ENCODE measurements around the gene CACNB1. TPM values are rescaled to one million over a fixed set of nuclear protein-coding genes. Genes with fewer than 3 reads are reported as not detected.

Gene CACNB1
- total RNA-seq, 2 donors from 2014 or later: 2.3 TPM

DNA sequence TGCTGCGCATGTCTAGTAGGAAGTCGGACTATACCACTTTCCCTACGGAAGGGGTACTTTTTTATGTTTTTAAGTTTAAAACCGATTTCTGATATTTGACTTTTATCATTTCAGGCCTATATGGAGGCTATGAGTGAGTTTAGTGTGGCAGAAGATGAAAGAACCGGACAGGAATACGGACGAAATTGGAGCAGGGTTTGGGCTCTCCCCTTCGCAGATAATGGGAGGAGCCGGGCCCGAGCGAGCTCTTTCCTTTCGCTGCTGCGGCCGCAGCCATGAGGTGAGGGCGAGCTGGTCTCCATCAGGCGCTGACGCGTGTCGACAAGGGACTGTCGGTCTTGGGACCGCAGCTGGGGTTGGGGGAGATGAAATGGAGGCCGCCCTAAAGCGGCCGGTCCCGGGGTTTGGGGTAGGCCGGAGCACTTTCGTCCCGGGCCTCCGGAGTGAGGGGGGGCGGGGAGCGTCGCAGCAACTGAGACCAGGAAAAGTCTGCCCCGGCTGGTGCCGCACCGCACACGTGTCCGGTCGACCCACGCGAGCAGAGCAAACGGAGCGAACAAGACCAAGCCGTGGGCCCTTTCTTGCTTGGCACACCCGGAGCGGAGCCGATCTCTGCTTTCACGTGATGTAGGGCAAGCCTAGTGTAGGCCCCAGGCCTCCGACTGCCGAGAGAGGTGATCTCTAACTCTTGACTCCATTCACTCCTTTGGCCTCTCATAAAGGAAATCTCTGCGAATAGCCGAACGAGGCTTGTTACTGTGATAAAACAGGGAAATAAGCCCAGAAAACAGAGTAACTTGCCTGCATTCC, 2.8 kb upstream of the CACNB1 start, which contains the start of gene RPL19:
Gene RPL19 (plus strand): TSS at position 214 of the 810 bp plus-strand sequence. CDS start 62 bp downstream, at position 276.
- H3K27ac ChIP-seq: peak within 1 kb of the TSS; percentile 91 to 99 (median 98)
- no peaks in the 10 kb centered on the region for H3K9me3 ChIP-seq
- intact Hi-C loops (cut with DNase I): no loop called here
- H3K36me3 ChIP-seq (replicated peaks in 1 of 2; ENCODE audit: insufficient read depth in 1 of 2, low read depth in 2 of 2): peaks cover 18 to 32% of the 10 kb centered on the region in 2 donors
- H3K4me3 ChIP-seq: peak within 1 kb of the TSS; percentile 69 to 83
- TF ChIP-seq POLR2A (IDR thresholded peaks at IDR 0.05) (peak; percentile 46 to 85 (median 84)), CTCF (IDR thresholded peaks at IDR 0.05) (no peak)
- H3K4me1 ChIP-seq: peaks cover 39% of the 10 kb centered on the region
- ATAC-seq (peak; percentile 85), DNase-seq (peak; percentile 78 to 80 (median 79))
- 0% methylated on average over 22 to 52 of the region's 52 CpGs for WGBS, 2 donors
- no peaks in the 10 kb centered on the region for H3K27me3 ChIP-seq

DNA sequence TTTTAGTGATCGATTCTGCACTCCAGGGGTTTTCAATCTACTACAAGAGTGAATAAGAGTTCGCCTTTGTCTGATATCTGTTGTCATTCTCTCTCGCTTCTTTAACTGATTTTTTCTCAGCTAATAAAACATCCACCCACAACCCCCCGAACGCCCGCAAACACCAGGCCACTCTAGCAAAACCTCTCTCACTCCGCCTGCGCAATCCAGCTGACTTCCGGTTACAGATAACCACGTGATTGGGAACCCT, 2.3 kb upstream of the CACNB1 start:
- H3K27me3 ChIP-seq: no peaks in the 10 kb centered on the region
- TF ChIP-seq CTCF (IDR thresholded peaks at IDR 0.05) (no peak), POLR2A (IDR thresholded peaks at IDR 0.05) (no peak)
- H3K4me3 ChIP-seq: no peak overlapping the region
- H3K9me3 ChIP-seq: no peaks in the 10 kb centered on the region
- ATAC-seq: peak; percentile 91
- DNase-seq: peak; percentile 88 to 96 (median 93)
- peaks cover 18 to 26% of the 10 kb centered on the region in 2 donors for H3K36me3 ChIP-seq (replicated peaks in 1 of 2; ENCODE audit: insufficient read depth in 1 of 2, low read depth in 2 of 2)
- WGBS, 2 donors: 0 to 1% methylated on average over 10 of the region's 10 CpGs
- H3K4me1 ChIP-seq: peaks cover 39% of the 10 kb centered on the region
- intact Hi-C loops (cut with DNase I): no loop called here
- H3K27ac ChIP-seq: peak overlapping the region; percentile 91 to 99 (median 98)

DNA sequence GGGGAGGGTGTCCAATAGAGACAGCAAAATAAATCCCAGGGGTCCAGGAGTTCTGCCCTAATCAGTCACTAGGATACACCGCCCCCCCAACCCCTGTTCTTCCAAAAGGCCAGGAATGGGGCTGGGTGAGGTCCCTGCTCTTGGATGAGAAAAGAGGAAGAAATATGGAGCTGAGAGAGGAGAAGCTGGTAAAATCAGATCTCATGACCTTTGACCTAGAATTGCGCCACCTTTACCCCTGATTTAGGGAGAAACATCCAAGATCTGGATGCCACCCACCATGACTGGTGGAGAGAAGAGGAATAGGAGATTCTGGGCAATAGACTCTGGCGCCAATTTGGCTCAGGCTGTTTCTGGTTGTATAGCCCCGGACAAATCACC, 707 bp upstream of the CACNB1 start:
- H3K9me3 ChIP-seq: no peaks in the 10 kb centered on the region
- H3K4me3 ChIP-seq: no peak overlapping the region
- H3K27me3 ChIP-seq: no peaks in the 10 kb centered on the region
- ATAC-seq (no peak), DNase-seq (peak in 1 of 4 donors; percentile 26)
- TF ChIP-seq POLR2A (IDR thresholded peaks at IDR 0.05) (no peak), CTCF (IDR thresholded peaks at IDR 0.05) (no peak)
- H3K27ac ChIP-seq: peak overlapping the region in 1 of 4 donors; percentile 52
- 75 to 81% methylated on average over 4 of the region's 4 CpGs for WGBS, 2 donors
- intact Hi-C loops (cut with DNase I): no loop called here
- peaks cover 5 to 12% of the 10 kb centered on the region in 2 donors for H3K36me3 ChIP-seq (replicated peaks in 1 of 2; ENCODE audit: insufficient read depth in 1 of 2, low read depth in 2 of 2)
- peaks cover 39% of the 10 kb centered on the region for H3K4me1 ChIP-seq

DNA sequence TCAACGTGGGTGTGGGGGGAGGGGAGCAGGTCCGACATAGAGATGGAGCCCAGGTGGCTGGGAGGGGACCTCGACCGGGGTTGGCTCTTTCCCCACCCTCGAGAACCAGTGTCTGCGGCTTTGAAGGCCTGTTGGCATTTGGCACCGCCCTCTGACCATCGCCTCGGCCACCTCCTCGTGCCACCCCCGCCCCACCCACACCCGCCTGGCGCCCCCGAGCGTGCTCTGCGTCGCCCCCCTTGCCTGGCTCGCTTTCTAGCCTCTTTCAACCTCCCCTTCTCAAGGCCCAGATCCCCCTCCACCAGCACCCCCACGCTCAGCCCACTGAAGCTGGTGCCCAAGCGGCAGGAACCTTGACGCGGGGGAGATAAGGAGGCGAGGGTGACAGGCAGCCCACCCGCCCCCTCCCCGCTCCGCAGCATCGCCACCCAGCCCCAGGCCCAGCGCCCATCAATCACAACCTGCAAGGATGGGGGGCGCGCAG, 619 bp downstream of the CACNB1 start:
- no peak for ATAC-seq
- intact Hi-C loops (cut with DNase I): no loop called here

More for the DNA sequence above, 619 bp downstream of the CACNB1 start:
- H3K4me3 ChIP-seq: peak overlapping the region; percentile 55 to 65
- TF ChIP-seq POLR2A (IDR thresholded peaks at IDR 0.05) (no peak), CTCF (IDR thresholded peaks at IDR 0.05) (no peak)
- H3K36me3 ChIP-seq (replicated peaks in 1 of 2; ENCODE audit: insufficient read depth in 1 of 2, low read depth in 2 of 2): peaks cover 0 to 3% of the 10 kb centered on the region in 2 donors
- peak in 2 of 4 donors; percentile 30 to 35 for DNase-seq
- peak overlapping the region in 3 of 4 donors; percentile 42 to 52 (median 48) for H3K27ac ChIP-seq
- no peaks in the 10 kb centered on the region for H3K9me3 ChIP-seq
- H3K4me1 ChIP-seq: peaks cover 35% of the 10 kb centered on the region
- 1 to 2% methylated on average over 12 to 21 of the region's 30 CpGs for WGBS, 2 donors
- H3K27me3 ChIP-seq: no peaks in the 10 kb centered on the region
